HG03135 (cell line): Measurements from ENCODE around the gene ERO1A.

ENCODE experiments used
- ATAC-seq: cut with Tn5 transposase; IDR thresholded peaks from one replicate; pipeline ENCODE4 v1.9.1; 2021; ENCODE audit warnings: mild to moderate bottlenecking, moderate library complexity; ENCODE audit not compliant: unreplicated experiment

Gene ERO1A

DNA sequence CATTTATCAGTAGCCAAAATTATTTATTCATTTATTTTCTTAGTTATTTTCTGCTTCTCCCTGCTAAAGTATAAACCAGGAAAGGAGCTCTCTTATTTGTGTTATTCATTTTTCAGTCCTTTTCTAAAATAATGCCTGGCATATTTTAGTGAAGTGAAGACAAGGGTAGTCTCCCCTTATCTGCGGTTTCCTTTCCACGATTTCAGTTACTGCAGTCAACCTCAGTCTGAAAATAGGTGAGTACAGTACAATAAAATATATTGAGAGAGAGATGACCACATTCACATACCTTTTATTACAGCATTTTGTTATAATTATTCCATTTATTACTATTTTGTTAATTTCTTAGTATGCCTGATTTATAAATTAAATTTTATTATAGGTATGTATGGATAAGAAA lies 85.2 kb downstream of the ERO1A start:
- ATAC-seq = no peak

DNA sequence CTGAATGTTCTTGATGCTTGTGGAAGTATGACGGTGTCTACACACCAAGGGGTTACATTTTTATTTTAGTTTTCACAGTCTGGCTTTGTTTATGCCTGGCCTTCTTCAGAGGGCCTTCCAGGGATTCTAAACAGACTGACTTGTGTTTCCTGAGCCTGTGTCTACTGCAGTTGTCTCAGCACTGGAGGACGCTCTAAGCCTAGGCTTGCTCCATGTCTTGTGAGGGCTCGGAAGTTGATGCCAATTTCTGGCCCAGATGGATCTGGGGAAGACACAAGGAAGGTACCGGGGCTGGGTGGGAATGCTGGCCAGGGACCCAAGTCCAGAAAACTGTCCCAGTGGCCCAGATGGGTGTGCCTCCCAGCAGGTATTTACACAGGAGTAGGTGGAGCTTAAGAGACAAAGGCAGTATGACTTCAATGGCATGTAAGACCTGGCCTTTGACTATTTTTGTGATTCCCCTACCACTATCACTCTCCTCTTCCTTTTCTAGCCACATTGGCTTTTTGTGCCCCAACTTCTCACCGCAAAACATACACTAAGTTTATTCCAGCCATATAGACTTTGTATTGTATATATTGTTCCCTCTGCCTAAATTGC lies 85.8 kb downstream of the ERO1A start:
- ATAC-seq = no peak

DNA sequence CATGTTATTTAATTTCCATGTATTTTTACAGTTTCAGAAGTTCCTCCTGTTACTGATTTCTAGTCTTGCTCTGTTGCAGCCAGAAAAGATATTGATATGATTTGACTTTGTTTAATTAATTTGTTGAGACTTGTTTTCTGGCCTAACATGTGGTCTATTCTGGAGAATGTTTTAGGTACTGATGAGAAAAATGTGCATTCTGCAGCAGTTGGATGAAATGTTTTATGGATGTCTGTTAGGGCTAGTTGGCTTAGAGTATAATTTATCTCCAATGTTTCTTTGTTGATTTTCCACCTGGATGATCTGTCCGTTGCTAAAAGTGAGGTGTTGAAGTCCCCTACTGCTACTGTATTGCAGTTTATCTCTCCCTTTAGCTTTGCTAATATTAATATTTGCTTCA lies 88.3 kb downstream of the ERO1A start:
- no peak for ATAC-seq

- ATAC-seq = no peak
Observed at GRCh38 chr14:52602131-52602530, 93.2 kb downstream of the ERO1A start.

GRCh38 chr14:52599974-52600373 lies 95.4 kb downstream of the ERO1A start:
- ATAC-seq = no peak

DNA sequence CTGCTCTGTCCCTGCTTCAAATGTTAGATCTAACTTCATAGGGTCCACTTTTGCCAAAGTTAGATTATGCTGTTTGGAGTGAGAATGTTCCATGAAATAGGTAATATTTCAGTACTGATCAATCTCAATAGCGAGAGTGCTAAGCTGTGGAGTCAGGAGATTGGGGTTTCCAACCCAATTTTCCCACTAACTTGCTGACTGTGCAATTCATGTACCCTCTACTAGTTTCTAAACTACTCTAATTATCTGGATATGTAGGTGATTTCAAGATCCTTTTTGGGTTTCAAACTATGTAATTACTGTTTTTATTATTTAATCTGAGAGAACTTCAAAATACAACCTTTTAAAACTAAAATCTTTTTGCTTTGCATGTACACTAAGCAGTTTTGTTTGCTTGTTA lies 96.8 kb downstream of the ERO1A start:
- no peak for ATAC-seq

DNA sequence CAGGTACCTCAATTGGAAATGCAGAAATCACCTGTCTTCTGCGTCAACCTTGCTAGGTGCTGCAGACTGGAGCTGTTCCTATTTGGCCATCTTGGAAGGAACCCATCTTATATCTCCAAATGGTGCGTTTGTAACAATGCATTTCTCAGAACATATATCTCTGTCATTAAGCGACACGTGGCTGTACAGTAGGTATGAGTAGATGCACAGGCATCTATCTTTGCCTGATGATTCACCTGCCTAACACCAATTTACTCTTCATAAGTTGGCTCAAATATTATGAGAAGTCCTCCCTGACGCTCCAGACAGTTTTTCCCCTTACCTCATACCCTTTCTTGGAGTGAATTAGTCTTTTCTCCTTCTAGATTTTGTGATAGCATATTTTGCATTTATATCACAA lies 98.5 kb downstream of the ERO1A start:
- ATAC-seq = no peak

- ATAC-seq = no peak
Observed at GRCh38 chr14:52596320-52596719, 99.0 kb downstream of the ERO1A start.

DNA sequence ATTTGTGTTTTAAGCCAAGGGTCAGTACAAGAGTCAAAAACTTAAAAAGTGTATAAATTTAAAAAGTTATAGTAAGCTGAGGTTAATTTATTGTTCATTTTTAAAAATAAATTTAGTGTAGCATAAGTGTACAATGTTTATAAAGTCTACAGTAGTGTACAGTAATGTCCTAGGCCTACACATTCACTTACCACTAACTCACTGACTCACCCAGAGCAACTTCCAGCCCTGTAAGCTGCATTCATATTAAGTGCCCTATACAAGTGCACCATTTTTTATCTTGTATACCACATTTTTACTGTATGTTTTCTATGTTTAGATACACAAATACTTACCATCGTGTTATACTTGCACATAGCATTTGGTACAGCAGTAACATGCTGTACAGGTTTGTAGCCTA lies 105.0 kb downstream of the ERO1A start:
- ATAC-seq = no peak
